Dedifferentiated amniotic fluid mesenchymal stem cell (primary cell): Measurements from ENCODE around the gene NHLH1.

ENCODE experiments used
- DNase-seq: peaks from one replicate; pipeline ENCODE4 v3.0.0-alpha.2; 2016; ENCODE audit errors: extremely low spot score

The NHLH1 gene

GRCh38 chr1:160411271-160412027 is 44.6 kb downstream of the NHLH1 start:
- DNase-seq, result no peak

GRCh38 chr1:160412028-160412362 is 45.1 kb downstream of the NHLH1 start:
- no peak for DNase-seq

- DNase-seq, result no peak
These were observed 46.8 kb downstream of the NHLH1 start for GRCh38 chr1:160413716-160414115.

- DNase-seq, result no peak
These were observed 48.0 kb downstream of the NHLH1 start for GRCh38 chr1:160414881-160415280.

- no peak for DNase-seq
These were observed 48.9 kb downstream of the NHLH1 start for GRCh38 chr1:160415696-160416290.

GRCh38 chr1:160416369-160416768 is 49.5 kb downstream of the NHLH1 start:
- no peak for DNase-seq

GRCh38 chr1:160418483-160418882 is 51.6 kb downstream of the NHLH1 start:
- no peak for DNase-seq

GRCh38 chr1:160419150-160419837 is 52.4 kb downstream of the NHLH1 start:
- no peak for DNase-seq

- no peak for DNase-seq
These were observed 52.9 kb downstream of the NHLH1 start for GRCh38 chr1:160419838-160420169.

- no peak for DNase-seq
These were observed 54.3 kb downstream of the NHLH1 start for GRCh38 chr1:160420881-160421842.

GRCh38 chr1:160421881-160422280 is 55.0 kb downstream of the NHLH1 start:
- no peak for DNase-seq
